AG09319 (cell line): ENCODE results near the gene DLEC1.
"Not testable (repeated sequence)": the region's sequence is repeated elsewhere in the genome, so short reads cannot be mapped to it uniquely, and the experiment has no call there.

Experiments
- DNase-seq: peaks from one replicate; pipeline ENCODE4 v3.0.0-alpha.2; 2010; ENCODE audit warnings: low read depth; ENCODE audit errors: extremely low read depth
- CTCF ChIP-seq: IDR thresholded peaks from 2 replicates; pipeline ENCODE4 v1.5.1; 2011; ENCODE audit warnings: low read depth, mild to moderate bottlenecking, inconsistent platforms, low read length, moderate library complexity

The DLEC1 gene

GRCh38 chr3:38129058-38129457, 90.0 kb downstream of the DLEC1 start:
- TF ChIP-seq CTCF, result no peak
- no peak for DNase-seq

GRCh38 chr3:38130631-38131065, 91.6 kb downstream of the DLEC1 start:
- DNase-seq, result no peak
- TF ChIP-seq CTCF, result no peak

GRCh38 chr3:38131621-38132369, 92.8 kb downstream of the DLEC1 start:
- no peak for DNase-seq
- TF ChIP-seq CTCF, result peak; percentile 48

GRCh38 chr3:38133209-38133556, 94.2 kb downstream of the DLEC1 start:
- no peak for DNase-seq
- no peak for TF ChIP-seq CTCF

GRCh38 chr3:38133557-38134405, 94.8 kb downstream of the DLEC1 start:
- TF ChIP-seq CTCF, result no peak
- DNase-seq, result no peak

- DNase-seq, result not testable (repeated sequence)
These were observed 95.6 kb downstream of the DLEC1 start for GRCh38 chr3:38134517-38135143.

- not testable (repeated sequence) for DNase-seq
These were observed 96.7 kb downstream of the DLEC1 start for GRCh38 chr3:38135621-38136277.

- TF ChIP-seq CTCF, result no peak
- DNase-seq, result no peak
These were observed 97.4 kb downstream of the DLEC1 start for GRCh38 chr3:38136393-38136776.
